ENCODE measurements around the gene ATP8B1. TPM values are rescaled to one million over a fixed set of nuclear protein-coding genes. Genes with fewer than 3 reads are reported as not detected.
"Not testable (repeated sequence)": the region's sequence is repeated elsewhere in the genome, so short reads cannot be mapped to it uniquely, and the experiment has no call there.

Gene ATP8B1
- total RNA-seq, 1 experiment from 2014 or later, result 8.5 TPM

- no peak for DNase-seq (ENCODE audit: low read depth)
These were observed 133.1 kb downstream of the ATP8B1 start for GRCh38 chr18:57670046-57670445.

GRCh38 chr18:57668021-57668420 is 135.1 kb downstream of the ATP8B1 start:
- DNase-seq (ENCODE audit: low read depth), result no peak

DNA sequence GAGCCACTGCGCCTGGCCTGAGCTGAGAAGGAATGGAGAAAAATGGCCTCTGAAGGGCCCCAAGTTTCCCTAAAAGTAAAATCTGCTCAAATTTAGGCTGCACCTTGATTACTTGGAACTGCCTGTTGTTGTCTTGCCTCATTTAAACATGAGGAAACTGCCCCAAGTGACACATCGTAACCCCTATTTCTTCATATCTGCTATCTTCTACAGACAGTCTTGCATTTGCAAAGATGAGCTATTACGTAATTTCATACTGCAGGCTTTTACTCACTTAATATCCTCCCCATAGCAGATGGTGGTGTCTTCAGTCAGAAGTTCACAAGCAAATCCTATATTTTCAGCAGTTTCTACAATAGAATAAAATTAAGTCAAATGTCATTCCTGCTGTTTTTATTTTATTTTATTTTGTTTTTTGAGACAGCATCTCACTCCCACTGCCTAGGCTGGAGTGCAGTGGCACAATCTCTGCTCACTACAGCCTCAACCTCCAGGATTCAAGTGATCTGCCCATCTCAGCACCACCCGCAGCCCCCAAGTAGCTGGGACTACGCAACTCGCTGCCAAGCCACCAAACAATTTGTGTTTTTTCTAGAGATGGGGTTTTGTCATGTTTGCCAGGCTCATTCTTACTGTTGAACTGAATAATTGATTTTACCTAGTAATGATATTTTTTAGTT is 136.2 kb downstream of the ATP8B1 start:
- peak; percentile 81 for DNase-seq (ENCODE audit: low read depth)

GRCh38 chr18:57664568-57665165 is 138.4 kb downstream of the ATP8B1 start:
- DNase-seq (ENCODE audit: low read depth), result no peak

DNA sequence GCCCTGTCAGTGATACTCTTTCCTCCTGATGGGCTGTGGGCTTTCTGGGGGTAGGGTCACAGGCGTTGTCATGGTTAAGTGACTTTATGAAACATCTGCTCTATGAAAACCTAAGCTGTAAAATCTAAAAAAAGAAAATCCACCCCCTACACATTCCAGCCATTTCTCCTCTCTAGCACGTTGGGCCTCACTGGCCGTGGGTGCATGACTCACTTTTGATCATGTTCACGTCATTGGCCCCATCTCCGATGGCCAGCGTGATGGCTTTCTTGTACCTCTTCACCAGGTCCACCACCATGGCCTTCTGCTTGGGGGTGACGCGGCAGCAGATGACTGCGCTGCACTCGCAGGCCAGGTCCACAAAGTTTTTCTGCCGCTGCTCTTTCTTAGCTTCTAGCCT is 142.2 kb downstream of the ATP8B1 start:
- peak; percentile 65 for DNase-seq (ENCODE audit: low read depth)

- DNase-seq (ENCODE audit: low read depth), result no peak
These were observed 143.5 kb downstream of the ATP8B1 start for GRCh38 chr18:57659460-57660102.

DNA sequence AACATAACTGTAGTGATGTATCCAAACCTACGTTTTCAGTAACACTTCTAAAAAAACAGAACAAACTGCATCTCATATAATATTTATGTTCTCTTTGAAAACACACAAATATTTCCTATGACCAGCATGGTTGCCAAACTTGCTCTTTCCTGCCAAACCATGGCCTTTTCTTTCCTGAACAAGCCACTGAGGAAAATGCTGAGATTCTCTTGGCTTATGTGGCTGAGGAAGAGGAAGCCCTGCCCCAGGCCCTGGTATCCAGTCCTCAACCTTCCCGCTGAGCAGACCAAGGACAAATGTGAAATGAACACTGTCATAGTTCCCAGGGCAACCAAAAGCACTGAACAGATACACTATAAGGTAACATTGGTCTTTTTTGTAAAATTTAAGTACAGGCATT is 145.6 kb downstream of the ATP8B1 start:
- DNase-seq (ENCODE audit: low read depth), result no peak

- no peak for DNase-seq (ENCODE audit: low read depth)
These were observed 147.4 kb downstream of the ATP8B1 start for GRCh38 chr18:57655740-57656139.

GRCh38 chr18:57651914-57652313 is 151.2 kb downstream of the ATP8B1 start:
- DNase-seq (ENCODE audit: low read depth), result no peak

DNA sequence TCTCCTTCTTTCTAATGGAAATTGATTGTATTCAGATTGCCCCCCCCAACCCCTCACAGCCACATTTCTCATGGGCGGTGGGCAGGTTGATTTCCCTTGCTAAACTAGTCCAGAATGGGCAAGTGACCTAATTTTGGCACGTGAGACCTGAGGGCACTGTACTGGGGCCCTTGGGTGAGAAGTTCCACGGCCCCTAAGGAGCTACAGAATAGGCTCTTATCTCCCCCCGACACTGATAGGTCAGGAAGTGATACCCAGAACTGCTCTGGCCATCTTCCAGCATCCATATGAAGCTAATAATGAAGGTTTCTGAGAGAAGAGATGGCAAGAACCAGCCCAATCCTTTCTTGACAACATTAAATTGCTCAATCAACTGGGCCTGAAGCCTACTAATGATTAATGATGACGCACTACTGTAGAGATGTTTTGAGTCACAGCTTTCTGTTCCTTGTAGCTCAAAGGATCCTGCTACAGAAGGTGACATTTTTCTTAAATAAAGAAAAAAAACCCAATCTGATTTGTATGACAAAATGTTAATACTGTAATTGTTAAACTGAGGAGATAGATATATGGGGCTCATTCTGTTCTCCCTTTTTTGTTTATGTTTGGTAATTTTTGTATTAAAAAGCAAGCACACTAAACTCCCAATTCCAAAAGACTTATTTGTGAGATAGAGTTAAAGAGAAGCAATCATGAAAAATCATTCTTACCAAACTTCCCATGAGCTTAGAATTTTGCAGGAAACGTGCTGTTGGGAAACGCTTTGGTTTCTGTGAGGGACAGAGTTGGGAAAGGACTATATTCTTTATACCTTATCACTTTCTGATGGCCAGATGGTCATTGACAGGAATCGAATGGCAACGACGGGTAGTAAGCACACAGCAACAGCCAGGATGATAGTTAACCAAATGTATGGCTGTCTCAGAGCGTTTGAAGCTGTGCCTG is 153.3 kb downstream of the ATP8B1 start:
- peak; percentile 84 for DNase-seq (ENCODE audit: low read depth)

DNA sequence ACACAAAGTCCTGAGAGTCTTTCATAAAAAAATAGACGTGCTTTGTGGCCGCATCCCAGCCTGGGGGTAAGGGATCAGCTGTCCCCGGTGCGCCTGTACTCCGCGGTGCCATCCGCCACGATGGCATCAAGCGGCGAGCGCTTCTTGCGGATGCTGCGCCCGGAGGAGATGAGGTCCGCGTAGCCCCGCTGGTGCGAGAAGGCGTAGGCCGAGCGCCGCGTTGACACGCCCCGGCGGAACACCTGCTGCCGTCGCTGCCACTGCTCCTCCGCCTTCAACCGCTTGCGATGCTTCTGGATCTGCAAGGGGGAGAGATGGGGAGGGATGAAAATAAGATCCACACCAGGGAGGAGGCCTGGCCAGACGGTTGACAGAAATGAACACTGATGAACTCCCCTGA is 154.7 kb downstream of the ATP8B1 start:
- no peak for DNase-seq (ENCODE audit: low read depth)

- DNase-seq (ENCODE audit: low read depth), result peak; percentile 26
These were observed 158.6 kb downstream of the ATP8B1 start for GRCh38 chr18:57644540-57644939.

DNA sequence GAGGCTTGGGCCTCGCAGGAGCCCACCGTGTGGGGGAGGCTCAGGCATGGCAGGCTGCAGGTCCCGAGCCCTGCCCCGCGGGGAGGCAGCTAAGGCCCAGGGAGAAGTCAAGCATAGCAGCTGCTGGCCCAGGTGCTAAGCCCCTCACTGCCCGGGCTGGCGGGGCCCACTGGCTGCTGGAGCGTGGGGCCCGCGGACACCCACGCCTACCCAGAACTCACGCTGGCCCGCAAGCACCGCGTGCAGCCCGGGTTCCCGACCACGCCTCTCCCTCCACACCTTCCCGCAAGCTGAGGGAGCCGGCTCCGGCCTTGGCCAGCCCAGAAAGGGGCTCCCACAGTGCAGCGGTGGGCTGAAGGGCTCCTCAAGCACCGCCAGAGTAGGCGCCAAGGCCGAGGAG is 159.4 kb downstream of the ATP8B1 start:
- DNase-seq (ENCODE audit: low read depth), result not testable (repeated sequence)

GRCh38 chr18:57642462-57642861 is 160.7 kb downstream of the ATP8B1 start:
- not testable (repeated sequence) for DNase-seq (ENCODE audit: low read depth)

- DNase-seq (ENCODE audit: low read depth), result no peak
These were observed 162.4 kb downstream of the ATP8B1 start for GRCh38 chr18:57640749-57641148.

DNA sequence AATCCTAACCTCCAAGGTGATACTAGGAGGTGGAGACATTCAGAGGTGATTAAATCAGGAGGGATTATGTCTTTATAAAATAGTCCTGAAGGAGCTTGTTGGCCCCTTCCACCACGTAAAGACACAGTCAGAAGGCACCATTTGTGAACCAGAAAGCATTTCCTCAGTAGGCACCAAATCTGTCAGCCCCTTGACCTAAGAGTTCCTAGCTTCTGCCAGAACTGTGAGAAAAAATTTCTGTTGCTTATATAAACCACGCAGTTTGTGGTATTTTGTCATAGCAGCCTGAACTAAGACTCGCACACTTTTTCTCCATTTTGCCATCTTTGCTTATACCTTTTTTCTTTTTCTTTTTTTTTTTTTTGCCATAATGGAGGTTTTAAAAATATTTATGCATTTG is 162.9 kb downstream of the ATP8B1 start:
- DNase-seq (ENCODE audit: low read depth), result no peak

- DNase-seq (ENCODE audit: low read depth), result no peak
These were observed 167.9 kb downstream of the ATP8B1 start for GRCh38 chr18:57635003-57635822.

DNA sequence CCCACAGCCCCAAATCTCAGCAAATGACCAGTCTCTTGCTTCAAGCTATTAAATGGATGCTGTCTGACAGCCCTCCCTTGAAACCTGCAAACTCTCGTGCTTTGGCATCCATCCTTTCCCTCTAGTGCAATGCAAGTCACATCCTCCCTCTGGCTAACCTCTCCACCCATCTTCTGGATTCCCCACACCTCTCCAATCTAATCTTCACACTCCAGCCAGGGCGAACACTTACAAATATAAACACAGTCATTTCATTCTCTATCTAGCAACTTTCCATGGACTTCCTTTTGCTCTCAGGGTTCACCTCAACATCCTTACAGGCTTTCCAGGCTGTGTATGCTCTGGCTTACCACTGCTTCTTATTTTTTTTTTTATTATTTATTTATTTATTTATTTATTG is 171.4 kb downstream of the ATP8B1 start:
- DNase-seq (ENCODE audit: low read depth), result no peak

DNA sequence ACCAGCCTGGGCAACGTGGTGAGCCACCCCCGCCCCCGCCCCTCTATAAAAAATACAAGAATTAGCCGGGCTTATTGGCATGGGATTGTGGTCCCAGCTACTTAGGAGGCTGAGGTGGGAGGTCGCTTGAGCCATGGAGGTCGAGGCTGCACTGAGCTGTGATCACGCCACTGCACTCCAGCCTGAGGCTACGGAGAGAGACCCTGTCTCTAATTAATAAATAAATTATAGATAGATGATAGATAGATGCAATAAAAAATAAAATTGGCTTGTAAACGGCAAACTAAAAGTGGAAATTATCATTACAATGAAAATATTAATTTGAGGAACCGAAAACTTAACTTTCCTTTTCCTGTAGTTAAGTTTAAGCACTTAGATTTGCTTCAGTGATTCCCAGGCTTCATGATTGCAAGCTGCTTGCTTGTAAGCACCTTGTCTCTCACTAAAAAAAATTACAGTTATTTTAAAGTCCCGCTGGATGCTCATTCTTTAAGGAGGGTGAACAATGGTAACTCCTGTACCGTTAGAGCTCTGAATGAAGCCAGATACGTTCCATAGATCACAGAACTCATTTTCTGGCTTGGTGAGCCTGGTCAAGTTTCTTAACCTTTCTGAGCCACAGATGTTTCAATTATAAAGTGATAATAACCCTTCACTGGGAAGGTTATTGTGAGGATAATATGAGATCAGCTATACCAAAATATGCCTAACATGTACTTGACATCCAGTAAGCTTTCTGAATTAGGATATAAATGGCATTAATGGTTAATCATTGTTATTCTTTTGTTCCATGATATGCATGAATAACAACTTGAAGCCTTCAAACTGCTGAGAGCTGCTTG is 172.1 kb downstream of the ATP8B1 start:
- no peak for DNase-seq (ENCODE audit: low read depth)

All from LHCN-M2 (cell line).